Measurements from ENCODE around the gene KREMEN1.

The KREMEN1 gene

DNA sequence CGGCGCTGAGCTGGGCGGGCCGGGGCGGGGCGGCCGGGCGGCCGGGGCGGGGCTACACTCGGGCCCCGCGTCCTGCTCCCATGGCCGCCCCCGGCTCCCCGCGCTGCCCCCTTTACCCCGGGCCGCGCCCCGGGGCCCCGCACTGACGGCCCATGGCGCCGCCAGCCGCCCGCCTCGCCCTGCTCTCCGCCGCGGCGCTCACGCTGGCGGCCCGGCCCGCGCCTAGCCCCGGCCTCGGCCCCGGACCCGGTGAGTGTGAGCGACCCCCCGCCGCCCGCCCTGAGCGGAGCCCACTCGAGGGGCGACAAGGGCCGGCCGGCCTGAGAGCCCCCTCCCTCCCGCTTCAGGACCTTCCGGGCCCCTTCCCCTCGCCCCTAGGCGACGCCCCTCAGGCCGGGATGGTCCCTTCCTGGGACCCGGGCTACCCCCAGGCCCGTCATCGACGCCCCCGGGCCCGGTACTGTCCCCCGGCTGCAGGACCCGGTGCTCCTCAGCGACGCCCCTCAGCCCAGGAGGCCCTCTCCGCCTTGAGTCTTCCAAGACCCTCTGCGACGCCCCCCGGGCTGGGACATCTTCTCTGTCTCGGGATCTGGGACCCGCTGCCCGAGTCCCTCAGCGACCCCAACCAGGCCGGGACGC, at the start of gene KREMEN1:
TSS of gene KREMEN1 (plus strand) at position 57 of the 639 bp plus-strand sequence. CDS start at position 153, 96 bp downstream.
- H3K4me3 ChIP-seq (ENCODE audit: low read depth, low read length) = peak within 1 kb of the TSS; percentile 43
- no peak for DNase-seq (ENCODE audit: low read depth)
- TF ChIP-seq CTCF (IDR thresholded peaks at IDR 0.05; ENCODE audit: insufficient read depth, low read depth, low read length, missing control alignments) = no peak

DNA sequence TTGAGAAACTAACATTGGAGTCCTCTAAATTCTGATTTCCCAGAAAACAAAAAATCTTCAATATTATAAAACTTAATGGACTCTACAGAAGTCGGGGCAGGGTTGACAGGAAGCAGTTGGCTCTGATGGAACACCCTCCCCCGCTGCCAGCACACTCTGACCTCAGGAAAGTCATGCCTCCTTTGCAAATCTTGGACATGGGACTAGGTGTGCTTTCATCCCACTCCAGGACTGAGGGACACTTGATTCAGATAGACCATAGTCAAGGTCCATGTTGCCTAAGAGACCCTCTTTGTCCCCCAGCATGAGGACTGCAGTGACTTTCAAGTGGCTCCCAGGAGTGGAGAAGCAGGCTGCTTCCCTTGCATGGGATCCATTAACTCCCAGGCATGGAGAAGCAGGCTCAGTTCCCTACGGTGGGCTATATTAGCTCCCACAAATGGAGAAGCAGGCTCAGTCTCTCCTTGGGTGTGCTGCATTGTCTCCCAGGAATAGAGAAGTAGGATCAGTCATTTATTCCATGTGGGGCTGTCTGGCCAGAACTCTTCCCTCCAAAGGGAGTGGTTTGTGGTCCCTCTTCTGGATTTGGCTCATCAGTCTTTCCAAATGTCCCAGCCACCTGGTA, 49.6 kb upstream of the KREMEN1 start:
- no peak for DNase-seq (ENCODE audit: low read depth)
- TF ChIP-seq CTCF (IDR thresholded peaks at IDR 0.05; ENCODE audit: insufficient read depth, low read depth, low read length, missing control alignments) = no peak
- no peak overlapping the region for H3K4me3 ChIP-seq (ENCODE audit: low read depth, low read length)

DNA sequence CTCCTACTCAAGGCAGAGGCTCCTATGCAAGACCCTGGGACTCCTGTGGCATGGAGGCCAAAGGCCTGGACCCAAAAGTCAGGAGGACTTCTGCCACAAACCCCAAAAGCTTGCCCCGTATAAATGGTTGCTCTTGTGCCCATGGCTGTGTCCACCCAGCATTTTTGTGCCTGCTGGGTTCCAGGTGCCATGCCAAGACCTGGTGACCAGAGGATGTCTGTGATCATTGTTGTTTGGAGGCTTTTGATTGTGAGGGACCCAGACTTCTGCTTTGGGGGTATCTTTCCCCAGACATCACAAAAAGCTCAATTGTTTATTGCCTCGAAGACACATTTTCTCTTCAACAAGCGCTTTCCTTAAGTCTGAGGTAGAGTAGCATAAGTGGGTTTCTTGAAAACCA, 46.3 kb upstream of the KREMEN1 start:
- DNase-seq (ENCODE audit: low read depth) = no peak
- TF ChIP-seq CTCF (IDR thresholded peaks at IDR 0.05; ENCODE audit: insufficient read depth, low read depth, low read length, missing control alignments) = no peak
- no peak overlapping the region for H3K4me3 ChIP-seq (ENCODE audit: low read depth, low read length)

DNA sequence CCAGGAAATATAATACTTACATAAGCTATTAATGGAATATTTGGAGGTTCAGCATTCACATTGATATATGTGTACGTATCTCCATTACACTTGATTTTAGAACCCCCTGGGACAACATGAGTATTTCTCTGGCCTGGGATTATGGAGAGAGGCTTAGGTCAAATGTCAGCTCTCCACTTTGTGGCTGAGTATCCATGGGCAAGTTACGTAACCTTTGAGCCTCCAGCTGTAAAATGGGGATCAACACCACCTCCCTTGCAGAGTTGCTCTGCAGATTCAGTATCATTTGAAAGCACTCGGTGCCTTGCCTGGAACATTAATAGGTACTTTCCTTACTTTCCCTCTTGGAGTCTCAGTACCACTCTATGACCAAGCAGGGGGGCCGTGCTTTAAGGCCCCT, 44.4 kb upstream of the KREMEN1 start:
- no peak overlapping the region for H3K4me3 ChIP-seq (ENCODE audit: low read depth, low read length)
- no peak for DNase-seq (ENCODE audit: low read depth)
- TF ChIP-seq CTCF (IDR thresholded peaks at IDR 0.05; ENCODE audit: insufficient read depth, low read depth, low read length, missing control alignments) = no peak

- TF ChIP-seq CTCF (IDR thresholded peaks at IDR 0.05; ENCODE audit: insufficient read depth, low read depth, low read length, missing control alignments) = no peak
- H3K4me3 ChIP-seq (ENCODE audit: low read depth, low read length) = no peak overlapping the region
- no peak for DNase-seq (ENCODE audit: low read depth)
Observed at GRCh38 chr22:29029202-29030000, 43.4 kb upstream of the KREMEN1 start.

DNA sequence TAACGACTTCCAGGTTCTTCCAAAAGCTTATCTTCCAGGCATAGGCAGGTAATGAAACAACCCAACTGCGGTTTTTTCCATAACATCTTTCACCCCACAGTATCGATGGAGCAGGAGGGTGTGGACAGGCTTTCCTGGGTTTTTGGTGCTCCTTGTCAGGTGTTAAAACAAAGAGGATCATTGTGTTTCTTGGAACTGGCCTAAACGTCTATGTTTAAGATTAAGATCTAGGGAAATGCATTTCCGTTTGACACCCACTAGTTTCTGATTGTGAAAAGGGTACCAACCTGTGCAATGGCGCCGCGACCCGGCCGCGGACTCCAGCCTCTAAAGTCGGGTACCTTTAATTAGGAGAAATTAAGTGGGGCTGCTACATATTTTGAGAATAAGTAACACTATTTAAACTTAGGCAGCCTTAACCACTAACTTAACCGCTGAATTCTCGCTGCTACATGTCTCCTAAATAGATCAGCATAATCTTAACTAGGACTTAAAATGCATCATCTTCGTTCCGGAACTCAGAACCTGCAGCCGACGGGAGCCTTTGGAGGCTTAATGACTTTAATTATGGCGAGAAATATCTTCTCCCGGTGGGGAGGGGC, 42.7 kb upstream of the KREMEN1 start:
- no peak for TF ChIP-seq CTCF (IDR thresholded peaks at IDR 0.05; ENCODE audit: insufficient read depth, low read depth, low read length, missing control alignments)
- no peak for DNase-seq (ENCODE audit: low read depth)
- H3K4me3 ChIP-seq (ENCODE audit: low read depth, low read length) = no peak overlapping the region; the same call in 1 of the 2 replicates
